Measurements from ENCODE around the gene TAS2R31.
"Not testable (repeated sequence)": the region's sequence is repeated elsewhere in the genome, so short reads cannot be mapped to it uniquely, and the experiment has no call there.

The TAS2R31 gene

DNA sequence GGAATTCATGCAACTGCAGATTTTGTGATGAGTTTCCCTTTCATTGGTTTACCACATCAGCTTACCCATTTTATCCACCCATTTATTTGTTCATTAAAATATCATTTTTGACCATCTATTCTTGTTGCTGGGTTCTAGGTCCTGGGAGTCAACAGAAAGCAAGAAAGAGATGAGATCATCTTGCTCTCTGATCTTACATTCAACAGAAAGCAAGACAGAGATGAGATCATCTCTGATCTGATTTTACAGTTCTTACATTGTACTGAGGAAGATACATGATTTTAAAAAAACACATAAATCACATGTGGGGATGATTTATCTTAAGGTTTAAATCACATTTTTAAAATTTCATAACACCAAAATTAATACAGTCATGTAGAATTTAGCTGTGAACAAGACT is 28.6 kb upstream of the TAS2R31 start:
- DNase-seq (ENCODE audit: insufficient read length, low spot score) (no peak), FAIRE-seq (peak; percentile 68)
- TF ChIP-seq, protein P1, sequence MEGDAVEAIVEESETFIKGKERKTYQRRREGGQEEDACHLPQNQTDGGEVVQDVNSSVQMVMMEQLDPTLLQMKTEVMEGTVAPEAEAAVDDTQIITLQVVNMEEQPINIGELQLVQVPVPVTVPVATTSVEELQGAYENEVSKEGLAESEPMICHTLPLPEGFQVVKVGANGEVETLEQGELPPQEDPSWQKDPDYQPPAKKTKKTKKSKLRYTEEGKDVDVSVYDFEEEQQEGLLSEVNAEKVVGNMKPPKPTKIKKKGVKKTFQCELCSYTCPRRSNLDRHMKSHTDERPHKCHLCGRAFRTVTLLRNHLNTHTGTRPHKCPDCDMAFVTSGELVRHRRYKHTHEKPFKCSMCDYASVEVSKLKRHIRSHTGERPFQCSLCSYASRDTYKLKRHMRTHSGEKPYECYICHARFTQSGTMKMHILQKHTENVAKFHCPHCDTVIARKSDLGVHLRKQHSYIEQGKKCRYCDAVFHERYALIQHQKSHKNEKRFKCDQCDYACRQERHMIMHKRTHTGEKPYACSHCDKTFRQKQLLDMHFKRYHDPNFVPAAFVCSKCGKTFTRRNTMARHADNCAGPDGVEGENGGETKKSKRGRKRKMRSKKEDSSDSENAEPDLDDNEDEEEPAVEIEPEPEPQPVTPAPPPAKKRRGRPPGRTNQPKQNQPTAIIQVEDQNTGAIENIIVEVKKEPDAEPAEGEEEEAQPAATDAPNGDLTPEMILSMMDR (IDR thresholded peaks at IDR 0.05; ENCODE audit: insufficient read depth, missing control alignments) = no peak

GRCh38 chr12:11059041-11059440 is 27.8 kb upstream of the TAS2R31 start:
- TF ChIP-seq, protein P1 (IDR thresholded peaks at IDR 0.05; ENCODE audit: insufficient read depth, missing control alignments) = no peak
- no peak for FAIRE-seq

DNA sequence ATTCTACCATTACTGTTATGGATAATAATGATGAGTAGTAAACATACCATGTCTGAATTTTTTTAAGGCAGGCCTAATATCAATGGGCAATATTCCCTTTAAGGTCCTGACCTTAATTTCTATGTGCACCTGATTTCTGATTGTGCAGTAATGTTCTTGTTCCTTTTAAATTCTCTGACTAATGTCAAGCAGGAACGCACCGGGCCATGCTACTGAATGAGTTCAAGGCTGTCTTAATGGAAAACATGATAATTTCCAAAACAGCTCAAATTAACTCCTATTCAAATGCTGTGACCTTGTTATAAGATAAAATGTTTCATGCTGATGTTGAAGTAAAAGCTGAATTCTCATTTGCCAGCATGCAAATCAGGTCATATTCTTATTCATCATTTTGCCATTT is 24.1 kb upstream of the TAS2R31 start:
- peak; percentile 69 for FAIRE-seq
- no peak for DNase-seq (ENCODE audit: insufficient read length, low spot score)
- TF ChIP-seq, protein P1 (IDR thresholded peaks at IDR 0.05; ENCODE audit: insufficient read depth, missing control alignments) = no peak

More at GRCh38 chr12:11059041-11059440, 27.8 kb upstream of the TAS2R31 start:
- DNase-seq (ENCODE audit: insufficient read length, low spot score) = no peak

DNA sequence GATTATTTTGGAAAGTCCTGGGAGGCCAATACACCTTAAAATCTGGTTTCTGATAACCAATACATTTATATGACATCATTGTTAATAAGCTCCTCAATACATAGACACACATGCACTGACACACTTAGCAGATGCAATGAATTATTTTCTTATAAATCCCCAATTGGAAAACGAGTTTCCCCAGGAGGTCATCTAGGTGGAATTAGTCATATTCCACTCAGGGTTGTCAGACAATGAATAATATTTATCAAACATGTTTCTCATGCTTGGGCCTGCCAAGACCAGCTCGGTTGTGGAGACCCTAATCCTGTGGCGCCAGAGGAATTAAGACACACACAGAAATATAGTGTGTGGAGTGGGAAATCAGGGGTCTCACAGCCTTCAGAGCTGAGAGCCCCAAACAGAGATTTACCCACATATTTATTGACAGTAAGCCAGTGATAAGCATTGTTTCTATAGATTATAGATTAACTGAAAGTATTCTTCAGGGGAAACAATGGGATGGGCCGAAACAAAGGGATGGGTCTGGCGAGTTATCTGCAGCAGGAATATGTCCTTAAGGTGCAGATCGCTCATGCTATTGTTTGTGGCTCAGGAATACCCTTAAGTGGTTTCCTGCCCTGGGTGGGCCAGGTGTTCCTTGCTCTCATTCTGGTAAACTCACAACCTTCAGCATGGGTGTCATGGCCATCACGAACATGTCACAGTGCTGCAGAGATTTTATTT is 18.8 kb upstream of the TAS2R31 start:
- not testable (repeated sequence) for FAIRE-seq; DNase-seq (ENCODE audit: insufficient read length, low spot score)

GRCh38 chr12:11041366-11041765 is 10.2 kb upstream of the TAS2R31 start:
- DNase-seq (ENCODE audit: insufficient read length, low spot score) = not testable (repeated sequence)
- peak; percentile 41 for FAIRE-seq

- TF ChIP-seq, protein P1 (IDR thresholded peaks at IDR 0.05; ENCODE audit: insufficient read depth, missing control alignments) = no peak
- FAIRE-seq = no peak
- no peak for DNase-seq (ENCODE audit: insufficient read length, low spot score)
These were observed 9.0 kb upstream of the TAS2R31 start for GRCh38 chr12:11040162-11040561.

DNA sequence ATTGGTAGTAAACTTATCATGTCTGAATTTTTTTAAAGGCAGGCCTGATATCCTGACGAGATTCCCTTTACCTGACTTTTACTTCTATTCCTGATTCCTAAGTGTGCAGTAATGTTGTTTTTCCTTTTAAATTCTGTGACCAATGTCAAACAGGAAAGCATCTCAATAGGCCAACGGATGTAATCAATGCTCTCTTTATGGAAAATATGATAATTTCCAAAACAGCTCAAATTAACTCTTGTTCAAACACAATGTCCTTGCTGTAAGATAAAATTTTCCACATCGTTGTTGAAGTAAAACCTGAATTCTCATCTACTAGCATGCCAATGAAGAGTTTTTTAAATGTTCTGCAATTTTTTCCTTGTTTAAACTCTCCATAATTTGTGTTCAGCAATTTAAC is 8.0 kb upstream of the TAS2R31 start:
- FAIRE-seq (peak; percentile 82), DNase-seq (ENCODE audit: insufficient read length, low spot score) (no peak)
- TF ChIP-seq, protein P1 (IDR thresholded peaks at IDR 0.05; ENCODE audit: insufficient read depth, missing control alignments) = no peak

DNA sequence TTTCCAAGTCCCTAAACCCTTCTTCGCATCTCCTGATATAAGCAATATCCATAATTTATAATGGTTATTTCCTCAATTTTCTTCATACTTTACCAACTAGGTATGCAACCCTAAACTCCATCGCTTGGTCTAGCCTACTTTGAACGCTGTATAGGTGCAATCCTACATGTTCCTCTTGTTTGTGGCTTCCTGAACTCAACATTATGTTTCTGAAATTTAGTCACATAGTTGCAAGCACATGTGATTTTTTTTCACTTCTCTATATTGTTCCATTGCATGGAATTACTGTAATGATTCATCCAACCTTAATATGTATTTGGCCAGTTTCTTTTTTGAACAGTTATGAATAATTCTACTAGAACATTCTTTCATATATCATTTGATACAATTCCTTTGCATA is 2.8 kb upstream of the TAS2R31 start:
- not testable (repeated sequence) for DNase-seq (ENCODE audit: insufficient read length, low spot score)

GRCh38 chr12:11026118-11026517 is 5.1 kb downstream of the TAS2R31 start:
- no peak for FAIRE-seq
- no peak for DNase-seq (ENCODE audit: insufficient read length, low spot score)
- TF ChIP-seq, protein P1 (IDR thresholded peaks at IDR 0.05; ENCODE audit: insufficient read depth, missing control alignments) = no peak

More for the DNA sequence above, 2.8 kb upstream of the TAS2R31 start:
- not testable (repeated sequence) for FAIRE-seq
